WTC11 (cell line): ENCODE measurements around the gene COL21A1. TPM values are rescaled to one million over a fixed set of nuclear protein-coding genes. Genes with fewer than 3 reads are reported as not detected.

Experiments
- ATAC-seq: fragments of 200-7000 bp; cut with Tn5 transposase; 2 replicates; pipeline ENCODE4 v1.10.0; 2021; ENCODE audit warnings: mild to moderate bottlenecking, moderate library complexity
- CTCF ChIA-PET: fragments of 300-600 bp; sonication (Branson Sonifier 250); formaldehyde crosslinking; loops from one replicate; lab custom pipeline; 2021; ENCODE audit warnings: antibody characterized with exemption; lab: Charles Lee
- POLR2A ChIA-PET: fragments of 350-600 bp; sonication (Branson Sonifier 250); formaldehyde crosslinking; loops from one replicate; lab custom pipeline; 2021; ENCODE audit warnings: antibody characterized with exemption; lab: Charles Lee
- DNase-seq: peaks from one replicate; pipeline ENCODE4 v3.0.0; 2021; ENCODE audit warnings: low spot score
- H3K27ac Mint-ChIP-seq: 2 replicates; pipeline ENCODE4 v1.8.0; 2021; ENCODE audit warnings: mixed read lengths
- H3K27me3 Mint-ChIP-seq: 2 replicates; pipeline ENCODE4 v1.8.0; 2021; ENCODE audit warnings: low read depth, mild to moderate bottlenecking, moderate library complexity, mixed read lengths
- H3K36me3 Mint-ChIP-seq: 2 replicates; pipeline ENCODE4 v1.8.0; 2021; ENCODE audit warnings: mixed read lengths
- H3K4me1 Mint-ChIP-seq: 2 replicates; pipeline ENCODE4 v1.8.0; 2022; ENCODE audit warnings: mixed read lengths
- H3K4me3 Mint-ChIP-seq: 2 replicates; pipeline ENCODE4 v1.8.0; 2021; ENCODE audit warnings: mild to moderate bottlenecking, moderate library complexity, mixed read lengths
- H3K9me3 Mint-ChIP-seq: 2 replicates; pipeline ENCODE4 v1.8.0; 2021; ENCODE audit warnings: mixed read lengths
- CREM ChIP-seq: sonication (generic); formaldehyde crosslinking; IDR thresholded peaks from 2 replicates; pipeline ENCODE4 v1.8.1; 2022; ENCODE audit warnings: mild to moderate bottlenecking, missing genetic modification reagents, moderate library complexity
- ELF4 ChIP-seq: sonication (generic); formaldehyde crosslinking; IDR thresholded peaks from 2 replicates; pipeline ENCODE4 v1.8.1; 2022; ENCODE audit warnings: low read depth, mild to moderate bottlenecking, moderate library complexity, missing genetic modification reagents
- ESRRA ChIP-seq: sonication (generic); formaldehyde crosslinking; IDR thresholded peaks from 2 replicates; pipeline ENCODE4 v1.8.1; 2022; ENCODE audit warnings: mild to moderate bottlenecking, missing genetic modification reagents, borderline replicate concordance
- ETV6 ChIP-seq: sonication (generic); formaldehyde crosslinking; IDR thresholded peaks from 2 replicates; pipeline ENCODE4 v1.8.1; 2022; ENCODE audit warnings: mild to moderate bottlenecking, missing genetic modification reagents
- GABPB1 ChIP-seq: sonication (generic); formaldehyde crosslinking; IDR thresholded peaks from 2 replicates; pipeline ENCODE4 v1.8.1; 2023; ENCODE audit warnings: mild to moderate bottlenecking, missing genetic modification reagents
- HMGA2 ChIP-seq: fragments of 250-450 bp; sonication (Bioruptor Pico); IDR thresholded peaks from 2 replicates; pipeline ENCODE4 v1.4.0; 2021; ENCODE audit warnings: mild to moderate bottlenecking, moderate library complexity
- MXD4 ChIP-seq: fragments of 250-450 bp; sonication (Bioruptor Pico); IDR thresholded peaks from 2 replicates; pipeline ENCODE4 v1.8.0; 2021; ENCODE audit warnings: mild to moderate bottlenecking, moderate library complexity, borderline replicate concordance
- OVOL2 ChIP-seq: fragments of 250-450 bp; sonication (Bioruptor Pico); IDR thresholded peaks from 2 replicates; pipeline ENCODE4 v1.9.0; 2021; ENCODE audit warnings: mild to moderate bottlenecking, borderline replicate concordance
- SP1 ChIP-seq: sonication (generic); formaldehyde crosslinking; conservative IDR thresholded peaks from 2 replicates; pipeline ENCODE4 v1.8.1; 2022; ENCODE audit warnings: missing genetic modification reagents
- total RNA-seq: library from RNA; stranded (reverse); gene quantifications from 3 replicates; pipeline ENCODE4 v1.2.3, GENCODE V29; 2021
- TF ChIP-seq, protein P1 (sequence below): sonication (generic); formaldehyde crosslinking; IDR thresholded peaks from 2 replicates; pipeline ENCODE4 v1.8.1; 2022; ENCODE audit warnings: low read depth, mild to moderate bottlenecking, moderate library complexity, missing genetic modification reagents, borderline replicate concordance
- TF ChIP-seq, protein P2 (sequence below): fragments of 250-450 bp; sonication (Bioruptor Pico); IDR thresholded peaks from 2 replicates; pipeline ENCODE4 v2.1.2; 2022; ENCODE audit warnings: mild to moderate bottlenecking, moderate library complexity
- TF ChIP-seq, protein P3 (sequence below): sonication (generic); formaldehyde crosslinking; IDR thresholded peaks from 2 replicates; pipeline ENCODE4 v1.8.0; 2022; ENCODE audit warnings: mild to moderate bottlenecking, missing genetic modification reagents
- TF ChIP-seq, protein P4 (sequence below): fragments of 250-450 bp; sonication (Bioruptor Pico); conservative IDR thresholded peaks from 2 replicates; pipeline ENCODE4 v1.9.0; 2021; ENCODE audit warnings: mild to moderate bottlenecking
- TF ChIP-seq, protein P5 (sequence below): sonication (generic); formaldehyde crosslinking; IDR thresholded peaks from 2 replicates; pipeline ENCODE4 v1.8.0; 2023; ENCODE audit warnings: missing genetic modification reagents
- TF ChIP-seq, protein P6 (sequence below): sonication (generic); formaldehyde crosslinking; IDR thresholded peaks from 2 replicates; pipeline ENCODE4 v1.8.1; 2022; ENCODE audit warnings: mild to moderate bottlenecking, moderate library complexity, missing genetic modification reagents
- TF ChIP-seq, protein P7 (sequence below): fragments of 250-450 bp; sonication (Bioruptor Pico); IDR thresholded peaks from 2 replicates; pipeline ENCODE4 v1.9.0; 2021; ENCODE audit warnings: moderate library complexity, mild to moderate bottlenecking, inconsistent platforms, borderline replicate concordance
- TF ChIP-seq, protein P8 (sequence below): sonication (generic); formaldehyde crosslinking; IDR thresholded peaks from 2 replicates; pipeline ENCODE4 v1.8.0; 2023; ENCODE audit warnings: mild to moderate bottlenecking, missing genetic modification reagents
- TF ChIP-seq, protein P9 (sequence below): sonication (generic); formaldehyde crosslinking; IDR thresholded peaks from 2 replicates; pipeline ENCODE4 v1.8.0; 2022; ENCODE audit warnings: mild to moderate bottlenecking, missing genetic modification reagents
- TF ChIP-seq, protein P10 (sequence below): sonication (generic); formaldehyde crosslinking; IDR thresholded peaks from 2 replicates; pipeline ENCODE4 v1.8.0; 2022; ENCODE audit warnings: missing genetic modification reagents

The COL21A1 gene
- total RNA-seq, 1 experiment from 2014 or later = 4.4 TPM

DNA sequence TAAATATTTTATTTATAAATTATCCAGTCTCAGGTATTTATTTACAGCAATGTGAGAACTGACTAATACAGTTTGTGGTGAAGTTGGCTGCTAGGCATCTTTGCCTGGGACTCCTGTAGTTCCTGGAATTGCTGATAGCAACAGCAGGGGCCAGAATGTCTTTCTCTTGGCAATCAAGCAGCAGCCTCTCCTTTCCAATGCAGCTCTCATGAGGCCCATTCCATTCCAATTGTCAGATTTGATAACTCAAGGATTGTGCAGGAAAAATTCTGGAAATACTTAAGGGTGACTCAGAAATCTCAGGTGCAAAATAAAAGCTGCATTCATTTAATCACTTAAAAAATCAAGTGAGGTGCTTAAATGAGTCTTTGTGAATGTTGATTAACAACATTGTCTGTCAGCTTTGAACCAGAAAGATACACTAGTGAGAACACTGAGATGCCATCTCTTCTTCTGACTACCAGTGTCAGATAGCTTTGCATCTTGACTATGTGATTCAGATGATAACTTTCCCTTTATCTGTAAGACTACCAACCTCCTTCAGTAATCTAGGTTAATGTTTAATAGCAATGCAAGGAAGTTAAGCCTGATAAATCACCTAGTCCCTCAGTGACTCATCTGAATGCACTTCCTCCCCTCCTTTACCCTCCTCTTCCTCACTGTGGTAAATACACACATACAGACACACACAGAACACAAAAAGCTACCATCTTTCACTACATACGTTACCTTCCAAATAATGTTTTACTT, 32.1 kb upstream of the COL21A1 start:
- Mint-ChIP-seq H3K27me3 (no peaks in the 10 kb centered on the region), H3K4me1 (peaks cover 16% of the 10 kb centered on the region), H3K4me3 (no peak overlapping the region), H3K36me3 (no peaks in the 10 kb centered on the region), H3K27ac (no peak overlapping the region), H3K9me3 (peaks cover 18% of the 10 kb centered on the region)
- CTCF ChIA-PET = interaction anchor here (0.6 to 1.1 kb wide), 2 partner anchors 13 to 180 kb away, joined by 3 read pairs; no protein-coding TSS in a partner anchor
- TF ChIP-seq ESRRA (CRISPR knock-in tag) = no peak
- TF ChIP-seq, protein P1, sequence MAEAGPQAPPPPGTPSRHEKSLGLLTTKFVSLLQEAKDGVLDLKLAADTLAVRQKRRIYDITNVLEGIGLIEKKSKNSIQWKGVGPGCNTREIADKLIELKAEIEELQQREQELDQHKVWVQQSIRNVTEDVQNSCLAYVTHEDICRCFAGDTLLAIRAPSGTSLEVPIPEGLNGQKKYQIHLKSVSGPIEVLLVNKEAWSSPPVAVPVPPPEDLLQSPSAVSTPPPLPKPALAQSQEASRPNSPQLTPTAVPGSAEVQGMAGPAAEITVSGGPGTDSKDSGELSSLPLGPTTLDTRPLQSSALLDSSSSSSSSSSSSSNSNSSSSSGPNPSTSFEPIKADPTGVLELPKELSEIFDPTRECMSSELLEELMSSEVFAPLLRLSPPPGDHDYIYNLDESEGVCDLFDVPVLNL (CRISPR knock-in tag) = no peak
- no peak for TF ChIP-seq OVOL2 (CRISPR knock-in tag)
- TF ChIP-seq, protein P2, sequence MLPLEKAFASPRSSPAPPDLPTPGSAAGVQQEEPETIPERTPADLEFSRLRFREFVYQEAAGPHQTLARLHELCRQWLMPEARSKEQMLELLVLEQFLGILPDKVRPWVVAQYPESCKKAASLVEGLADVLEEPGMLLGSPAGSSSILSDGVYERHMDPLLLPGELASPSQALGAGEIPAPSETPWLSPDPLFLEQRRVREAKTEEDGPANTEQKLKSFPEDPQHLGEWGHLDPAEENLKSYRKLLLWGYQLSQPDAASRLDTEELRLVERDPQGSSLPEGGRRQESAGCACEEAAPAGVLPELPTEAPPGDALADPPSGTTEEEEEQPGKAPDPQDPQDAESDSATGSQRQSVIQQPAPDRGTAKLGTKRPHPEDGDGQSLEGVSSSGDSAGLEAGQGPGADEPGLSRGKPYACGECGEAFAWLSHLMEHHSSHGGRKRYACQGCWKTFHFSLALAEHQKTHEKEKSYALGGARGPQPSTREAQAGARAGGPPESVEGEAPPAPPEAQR (CRISPR knock-in tag) = no peak
- TF ChIP-seq, protein P3, sequence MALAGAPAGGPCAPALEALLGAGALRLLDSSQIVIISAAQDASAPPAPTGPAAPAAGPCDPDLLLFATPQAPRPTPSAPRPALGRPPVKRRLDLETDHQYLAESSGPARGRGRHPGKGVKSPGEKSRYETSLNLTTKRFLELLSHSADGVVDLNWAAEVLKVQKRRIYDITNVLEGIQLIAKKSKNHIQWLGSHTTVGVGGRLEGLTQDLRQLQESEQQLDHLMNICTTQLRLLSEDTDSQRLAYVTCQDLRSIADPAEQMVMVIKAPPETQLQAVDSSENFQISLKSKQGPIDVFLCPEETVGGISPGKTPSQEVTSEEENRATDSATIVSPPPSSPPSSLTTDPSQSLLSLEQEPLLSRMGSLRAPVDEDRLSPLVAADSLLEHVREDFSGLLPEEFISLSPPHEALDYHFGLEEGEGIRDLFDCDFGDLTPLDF = no peak
- TF ChIP-seq HMGA2 = no peak
- TF ChIP-seq CREM (CRISPR knock-in tag) = no peak
- TF ChIP-seq, protein P4, sequence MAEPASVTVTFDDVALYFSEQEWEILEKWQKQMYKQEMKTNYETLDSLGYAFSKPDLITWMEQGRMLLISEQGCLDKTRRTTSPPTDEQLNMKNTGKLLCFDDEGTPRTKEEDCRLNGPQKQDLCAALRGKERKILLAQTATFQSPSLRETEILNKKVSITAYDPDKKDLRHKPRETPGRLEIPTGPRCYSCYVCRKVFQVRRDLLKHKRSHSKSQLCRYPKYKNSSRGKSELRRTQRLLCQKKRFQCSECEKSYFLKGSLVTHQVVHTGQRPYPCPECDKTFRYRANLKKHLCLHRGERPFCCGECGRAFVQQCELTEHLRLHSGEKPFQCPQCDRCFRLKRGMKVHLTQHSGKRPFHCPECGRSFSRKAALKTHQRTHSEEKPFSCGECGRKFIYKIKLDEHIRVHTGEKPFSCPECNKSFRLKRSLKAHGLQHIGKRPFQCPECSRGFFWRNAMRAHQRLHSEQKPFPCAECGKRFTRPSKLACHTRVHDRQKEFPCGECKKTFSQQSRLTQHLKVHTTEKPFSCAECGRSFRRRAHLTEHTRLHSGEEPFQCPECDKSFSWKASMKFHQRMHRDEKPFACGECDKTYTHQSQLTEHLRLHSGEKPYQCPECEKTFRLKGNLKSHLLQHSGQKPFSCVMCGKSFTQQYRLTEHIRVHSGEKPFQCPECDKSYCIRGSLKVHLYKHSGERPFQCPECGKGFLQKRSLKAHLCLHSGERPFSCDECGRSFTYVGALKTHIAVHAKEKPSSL (CRISPR knock-in tag) = no peak
- TF ChIP-seq, protein P5, sequence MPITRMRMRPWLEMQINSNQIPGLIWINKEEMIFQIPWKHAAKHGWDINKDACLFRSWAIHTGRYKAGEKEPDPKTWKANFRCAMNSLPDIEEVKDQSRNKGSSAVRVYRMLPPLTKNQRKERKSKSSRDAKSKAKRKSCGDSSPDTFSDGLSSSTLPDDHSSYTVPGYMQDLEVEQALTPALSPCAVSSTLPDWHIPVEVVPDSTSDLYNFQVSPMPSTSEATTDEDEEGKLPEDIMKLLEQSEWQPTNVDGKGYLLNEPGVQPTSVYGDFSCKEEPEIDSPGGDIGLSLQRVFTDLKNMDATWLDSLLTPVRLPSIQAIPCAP (CRISPR knock-in tag) = no peak
- TF ChIP-seq ELF4 (CRISPR knock-in tag) = no peak
- no peak for TF ChIP-seq ETV6 (CRISPR knock-in tag)
- TF ChIP-seq, protein P6, sequence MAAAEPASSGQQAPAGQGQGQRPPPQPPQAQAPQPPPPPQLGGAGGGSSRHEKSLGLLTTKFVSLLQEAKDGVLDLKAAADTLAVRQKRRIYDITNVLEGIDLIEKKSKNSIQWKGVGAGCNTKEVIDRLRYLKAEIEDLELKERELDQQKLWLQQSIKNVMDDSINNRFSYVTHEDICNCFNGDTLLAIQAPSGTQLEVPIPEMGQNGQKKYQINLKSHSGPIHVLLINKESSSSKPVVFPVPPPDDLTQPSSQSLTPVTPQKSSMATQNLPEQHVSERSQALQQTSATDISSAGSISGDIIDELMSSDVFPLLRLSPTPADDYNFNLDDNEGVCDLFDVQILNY (CRISPR knock-in tag) = no peak
- no peak for TF ChIP-seq MXD4 (CRISPR knock-in tag)
- TF ChIP-seq, protein P7, sequence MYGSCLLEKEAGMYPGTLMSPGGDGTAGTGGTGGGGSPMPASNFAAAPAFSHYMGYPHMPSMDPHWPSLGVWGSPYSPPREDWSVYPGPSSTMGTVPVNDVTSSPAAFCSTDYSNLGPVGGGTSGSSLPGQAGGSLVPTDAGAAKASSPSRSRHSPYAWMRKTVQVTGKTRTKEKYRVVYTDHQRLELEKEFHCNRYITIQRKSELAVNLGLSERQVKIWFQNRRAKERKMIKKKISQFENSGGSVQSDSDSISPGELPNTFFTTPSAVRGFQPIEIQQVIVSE (CRISPR knock-in tag) = no peak
- TF ChIP-seq, protein P8, sequence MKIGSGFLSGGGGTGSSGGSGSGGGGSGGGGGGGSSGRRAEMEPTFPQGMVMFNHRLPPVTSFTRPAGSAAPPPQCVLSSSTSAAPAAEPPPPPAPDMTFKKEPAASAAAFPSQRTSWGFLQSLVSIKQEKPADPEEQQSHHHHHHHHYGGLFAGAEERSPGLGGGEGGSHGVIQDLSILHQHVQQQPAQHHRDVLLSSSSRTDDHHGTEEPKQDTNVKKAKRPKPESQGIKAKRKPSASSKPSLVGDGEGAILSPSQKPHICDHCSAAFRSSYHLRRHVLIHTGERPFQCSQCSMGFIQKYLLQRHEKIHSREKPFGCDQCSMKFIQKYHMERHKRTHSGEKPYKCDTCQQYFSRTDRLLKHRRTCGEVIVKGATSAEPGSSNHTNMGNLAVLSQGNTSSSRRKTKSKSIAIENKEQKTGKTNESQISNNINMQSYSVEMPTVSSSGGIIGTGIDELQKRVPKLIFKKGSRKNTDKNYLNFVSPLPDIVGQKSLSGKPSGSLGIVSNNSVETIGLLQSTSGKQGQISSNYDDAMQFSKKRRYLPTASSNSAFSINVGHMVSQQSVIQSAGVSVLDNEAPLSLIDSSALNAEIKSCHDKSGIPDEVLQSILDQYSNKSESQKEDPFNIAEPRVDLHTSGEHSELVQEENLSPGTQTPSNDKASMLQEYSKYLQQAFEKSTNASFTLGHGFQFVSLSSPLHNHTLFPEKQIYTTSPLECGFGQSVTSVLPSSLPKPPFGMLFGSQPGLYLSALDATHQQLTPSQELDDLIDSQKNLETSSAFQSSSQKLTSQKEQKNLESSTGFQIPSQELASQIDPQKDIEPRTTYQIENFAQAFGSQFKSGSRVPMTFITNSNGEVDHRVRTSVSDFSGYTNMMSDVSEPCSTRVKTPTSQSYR (CRISPR knock-in tag) = no peak
- TF ChIP-seq, protein P9, sequence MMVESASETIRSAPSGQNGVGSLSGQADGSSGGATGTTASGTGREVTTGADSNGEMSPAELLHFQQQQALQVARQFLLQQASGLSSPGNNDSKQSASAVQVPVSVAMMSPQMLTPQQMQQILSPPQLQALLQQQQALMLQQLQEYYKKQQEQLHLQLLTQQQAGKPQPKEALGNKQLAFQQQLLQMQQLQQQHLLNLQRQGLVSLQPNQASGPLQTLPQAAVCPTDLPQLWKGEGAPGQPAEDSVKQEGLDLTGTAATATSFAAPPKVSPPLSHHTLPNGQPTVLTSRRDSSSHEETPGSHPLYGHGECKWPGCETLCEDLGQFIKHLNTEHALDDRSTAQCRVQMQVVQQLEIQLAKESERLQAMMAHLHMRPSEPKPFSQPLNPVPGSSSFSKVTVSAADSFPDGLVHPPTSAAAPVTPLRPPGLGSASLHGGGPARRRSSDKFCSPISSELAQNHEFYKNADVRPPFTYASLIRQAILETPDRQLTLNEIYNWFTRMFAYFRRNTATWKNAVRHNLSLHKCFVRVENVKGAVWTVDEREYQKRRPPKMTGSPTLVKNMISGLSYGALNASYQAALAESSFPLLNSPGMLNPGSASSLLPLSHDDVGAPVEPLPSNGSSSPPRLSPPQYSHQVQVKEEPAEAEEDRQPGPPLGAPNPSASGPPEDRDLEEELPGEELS = no peak
- TF ChIP-seq, protein P10, sequence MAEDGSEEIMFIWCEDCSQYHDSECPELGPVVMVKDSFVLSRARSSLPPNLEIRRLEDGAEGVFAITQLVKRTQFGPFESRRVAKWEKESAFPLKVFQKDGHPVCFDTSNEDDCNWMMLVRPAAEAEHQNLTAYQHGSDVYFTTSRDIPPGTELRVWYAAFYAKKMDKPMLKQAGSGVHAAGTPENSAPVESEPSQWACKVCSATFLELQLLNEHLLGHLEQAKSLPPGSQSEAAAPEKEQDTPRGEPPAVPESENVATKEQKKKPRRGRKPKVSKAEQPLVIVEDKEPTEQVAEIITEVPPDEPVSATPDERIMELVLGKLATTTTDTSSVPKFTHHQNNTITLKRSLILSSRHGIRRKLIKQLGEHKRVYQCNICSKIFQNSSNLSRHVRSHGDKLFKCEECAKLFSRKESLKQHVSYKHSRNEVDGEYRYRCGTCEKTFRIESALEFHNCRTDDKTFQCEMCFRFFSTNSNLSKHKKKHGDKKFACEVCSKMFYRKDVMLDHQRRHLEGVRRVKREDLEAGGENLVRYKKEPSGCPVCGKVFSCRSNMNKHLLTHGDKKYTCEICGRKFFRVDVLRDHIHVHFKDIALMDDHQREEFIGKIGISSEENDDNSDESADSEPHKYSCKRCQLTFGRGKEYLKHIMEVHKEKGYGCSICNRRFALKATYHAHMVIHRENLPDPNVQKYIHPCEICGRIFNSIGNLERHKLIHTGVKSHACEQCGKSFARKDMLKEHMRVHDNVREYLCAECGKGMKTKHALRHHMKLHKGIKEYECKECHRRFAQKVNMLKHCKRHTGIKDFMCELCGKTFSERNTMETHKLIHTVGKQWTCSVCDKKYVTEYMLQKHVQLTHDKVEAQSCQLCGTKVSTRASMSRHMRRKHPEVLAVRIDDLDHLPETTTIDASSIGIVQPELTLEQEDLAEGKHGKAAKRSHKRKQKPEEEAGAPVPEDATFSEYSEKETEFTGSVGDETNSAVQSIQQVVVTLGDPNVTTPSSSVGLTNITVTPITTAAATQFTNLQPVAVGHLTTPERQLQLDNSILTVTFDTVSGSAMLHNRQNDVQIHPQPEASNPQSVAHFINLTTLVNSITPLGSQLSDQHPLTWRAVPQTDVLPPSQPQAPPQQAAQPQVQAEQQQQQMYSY = no peak
- TF ChIP-seq SP1 (CRISPR knock-in tag) = no peak
- no peak for TF ChIP-seq GABPB1 (CRISPR knock-in tag)
- ATAC-seq (no peak), DNase-seq (no peak)
- POLR2A ChIA-PET = no interaction called here
